Right ventricle myocardium inferior (tissue), 1 donor: ENCODE data around the gene DFFB. TPM values are rescaled to one million over a fixed set of nuclear protein-coding genes. Genes with fewer than 3 reads are reported as not detected.

Source experiments
- ATAC-seq: fragments of 200-7000 bp; cut with Tn5 transposase; one replicate; pipeline ENCODE4 v1.9.1; 2020; ENCODE audit warnings: mild to moderate bottlenecking, moderate library complexity
- DNase-seq: peaks from one replicate; pipeline ENCODE4 v3.0.0; 2021; ENCODE audit errors: missing footprints
- intact Hi-C: fragments of 100-400 bp; cut with DNase I; formaldehyde crosslinking; loops from one replicate; pipeline ENCODE4 v1.11.0; 2022
- total RNA-seq: library from RNA; stranded (reverse); fragmentation: NEBNext Ultra II Directional; extraction: Animal tissue kit (Norgen Biotek cat#: 25700); gene quantifications from one replicate; pipeline ENCODE4 v1.2.1, GENCODE V29; 2021
- donor health status: DM: no; HTN: yes; CAD: no; lungs with severe emphysema.

Gene DFFB
- total RNA-seq, 1 donor from 2014 or later: 3.3 TPM

GRCh38 chr1:3888301-3888700 lies 31.0 kb downstream of the DFFB start:
- DNase-seq (peak; percentile 34), ATAC-seq (no peak)
- intact Hi-C loops: no loop called here

DNA sequence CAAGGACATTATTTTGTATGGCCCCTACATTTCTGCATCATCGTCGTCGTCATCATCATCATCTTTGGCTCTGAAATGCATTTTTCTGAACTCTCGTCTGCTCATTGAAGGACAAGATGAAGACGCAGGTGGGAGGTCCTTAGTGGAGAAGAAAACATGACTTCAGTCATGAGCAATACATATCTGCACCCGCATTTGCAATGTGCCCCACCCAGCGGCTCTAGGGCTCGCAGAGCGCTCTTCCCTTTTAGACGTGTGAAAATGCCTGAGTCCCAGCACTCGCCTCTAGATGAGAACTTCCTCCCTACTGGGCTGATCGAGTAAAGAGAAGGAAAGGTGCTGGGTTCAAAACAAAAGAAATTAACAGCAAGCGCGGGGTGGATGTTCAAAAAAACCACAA lies 32.7 kb downstream of the DFFB start:
- intact Hi-C loops: no loop called here
- no peak for ATAC-seq
- DNase-seq: peak; percentile 27

GRCh38 chr1:3890389-3891328 lies 33.4 kb downstream of the DFFB start:
- intact Hi-C loops: no loop called here
- ATAC-seq: peak; percentile 15
- DNase-seq: peak; percentile 54

GRCh38 chr1:3891329-3891865 lies 34.1 kb downstream of the DFFB start:
- DNase-seq: peak; percentile 50
- no peak for ATAC-seq
- intact Hi-C loops: no loop called here

DNA sequence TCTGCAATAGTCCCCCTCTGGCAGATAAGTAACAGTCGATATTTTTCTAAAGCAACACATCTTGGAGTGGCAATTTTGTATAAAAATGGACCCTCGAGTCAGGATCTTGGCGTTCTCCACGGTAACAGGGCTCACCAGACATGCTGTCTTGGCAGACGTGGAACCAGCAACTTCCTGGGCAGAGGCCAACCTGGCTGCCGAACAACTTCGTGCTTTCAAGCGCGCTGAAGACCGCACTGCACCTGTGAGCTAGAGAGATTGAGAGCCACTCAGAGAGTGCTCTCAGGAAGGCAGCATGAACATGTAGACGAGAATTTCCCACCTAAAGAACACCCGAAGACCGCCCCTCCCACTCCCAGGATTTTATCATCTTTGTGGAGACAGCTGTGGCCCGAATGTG lies 35.5 kb downstream of the DFFB start:
- peak; percentile 69 for DNase-seq
- ATAC-seq: peak; percentile 37
- intact Hi-C loops: no loop called here

DNA sequence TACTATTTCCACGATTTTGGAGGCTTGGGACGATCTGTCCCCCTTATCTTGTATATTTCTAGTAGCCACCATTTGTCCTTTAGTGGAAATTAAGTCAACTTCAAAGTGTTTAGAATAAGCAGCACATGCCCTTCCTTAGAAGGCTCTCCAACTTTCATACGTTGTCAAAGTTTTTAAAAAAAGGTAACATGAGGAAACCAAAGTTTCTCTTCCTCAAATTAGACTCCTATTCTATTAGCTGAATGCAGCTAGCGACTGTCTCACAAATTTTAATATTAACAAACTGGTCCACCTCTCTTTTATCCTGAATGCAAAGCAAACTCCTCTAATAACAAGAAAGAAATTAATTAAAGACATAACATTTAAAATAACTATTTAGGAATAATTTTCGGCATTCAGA lies 35.9 kb downstream of the DFFB start:
- DNase-seq (no peak), ATAC-seq (no peak)
- intact Hi-C loops: no loop called here

GRCh38 chr1:3894626-3895278 lies 37.5 kb downstream of the DFFB start:
- ATAC-seq: no peak
- DNase-seq: peak; percentile 64
- intact Hi-C loops: loop anchor here (5.0 kb wide), 1 partner anchor 37 kb away; the partner anchor contains the start of genes CEP104 and DFFB

GRCh38 chr1:3895279-3895950 lies 38.1 kb downstream of the DFFB start:
- ATAC-seq: no peak
- DNase-seq: peak; percentile 34
- intact Hi-C loops: loop anchor here (5.0 kb wide), 1 partner anchor 38 kb away; the partner anchor contains the start of genes CEP104 and DFFB

DNA sequence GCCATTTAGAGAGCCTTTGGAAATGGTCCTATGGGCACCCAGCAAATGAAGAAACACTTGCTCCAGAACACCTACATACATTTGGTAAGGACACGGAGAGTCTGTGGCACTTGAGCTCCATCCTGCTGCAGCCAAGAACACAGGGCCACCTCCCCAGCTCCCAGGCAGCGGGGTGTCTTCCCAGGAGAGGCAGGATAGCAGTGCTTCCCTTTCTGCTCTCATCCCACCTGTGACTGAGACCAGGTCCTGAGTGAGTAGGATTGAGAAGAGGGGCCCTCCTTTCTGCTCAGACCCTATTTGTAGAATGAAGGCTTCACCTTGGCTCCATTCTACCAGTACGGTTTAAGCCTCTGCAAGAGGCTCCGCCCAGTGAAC lies 38.7 kb downstream of the DFFB start:
- peak; percentile 26 for DNase-seq
- no peak for ATAC-seq
- intact Hi-C loops: loop anchor here (5.0 kb wide), 1 partner anchor 39 kb away; the partner anchor contains the start of genes CEP104 and DFFB

DNA sequence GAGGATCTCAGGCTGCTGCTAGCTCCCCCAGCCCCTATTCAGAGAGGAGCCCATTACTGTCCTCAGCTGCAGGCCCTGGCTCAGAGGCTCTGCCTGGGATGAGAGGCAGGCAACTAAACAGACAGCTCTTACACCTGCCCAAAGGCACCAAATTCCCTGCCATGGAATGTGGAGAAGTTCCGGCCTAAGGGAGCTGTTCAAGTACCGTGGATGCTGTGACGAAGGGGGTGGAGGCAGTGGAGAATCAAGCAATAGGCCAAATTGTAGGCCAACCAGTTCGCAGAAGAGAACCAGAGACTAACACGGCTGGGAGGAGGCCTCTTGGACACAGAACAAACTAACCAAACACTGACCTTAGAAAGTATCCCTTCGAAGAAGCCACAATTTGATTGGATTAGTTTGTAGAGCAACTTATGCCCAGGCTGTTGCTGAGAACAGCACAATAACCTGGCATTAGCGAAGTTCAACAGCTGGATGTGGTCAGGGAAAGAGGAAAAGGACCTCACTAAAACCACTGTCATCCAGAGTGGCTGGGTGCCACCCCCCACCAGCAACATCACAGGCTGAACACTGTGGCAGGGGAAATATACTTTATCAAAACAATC lies 39.2 kb downstream of the DFFB start:
- ATAC-seq (no peak), DNase-seq (no peak)
- intact Hi-C loops: loop anchor here (5.0 kb wide), 1 partner anchor 39 kb away; the partner anchor contains the start of genes CEP104 and DFFB

GRCh38 chr1:3898475-3898735 lies 41.1 kb downstream of the DFFB start:
- intact Hi-C loops: loop anchor here (5.0 kb wide), 1 partner anchor 41 kb away; the partner anchor contains the start of genes CEP104 and DFFB
- ATAC-seq (no peak), DNase-seq (no peak)

DNA sequence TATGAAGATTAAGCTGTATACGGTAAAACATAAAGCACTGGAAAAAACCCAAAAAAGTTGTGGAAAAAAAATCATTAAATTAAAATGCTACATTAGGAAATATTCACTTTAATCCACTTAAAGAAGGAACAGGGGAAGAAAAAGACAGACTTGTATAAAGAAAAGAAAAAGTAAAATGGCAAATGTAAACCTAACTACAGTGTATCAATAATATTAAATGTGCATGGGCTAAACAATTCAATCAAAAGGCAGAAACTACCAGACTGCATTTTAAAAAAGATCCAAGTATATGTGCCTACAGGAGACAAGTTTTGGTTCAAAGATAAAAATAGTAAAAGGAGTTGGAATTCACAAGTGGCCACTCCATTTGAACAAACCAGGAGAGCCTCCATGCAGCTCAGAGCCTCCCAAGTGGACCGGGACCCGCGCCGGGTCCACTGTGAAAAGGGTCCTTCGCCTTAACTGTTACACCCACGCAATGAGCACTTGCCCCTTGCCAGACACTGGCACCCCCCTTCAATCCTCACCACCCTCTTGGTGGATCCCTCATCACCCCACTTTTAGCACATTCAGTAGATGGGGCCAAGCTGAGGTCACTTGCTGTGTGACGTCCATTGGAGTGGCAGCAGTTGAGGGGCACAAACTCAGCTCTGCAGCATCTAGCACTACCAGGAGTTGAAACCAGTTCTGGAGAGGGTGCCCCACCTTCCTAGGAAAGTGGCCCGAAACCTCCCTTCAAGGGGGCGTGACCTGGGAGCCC lies 41.9 kb downstream of the DFFB start:
- ATAC-seq: no peak
- DNase-seq: no peak
- intact Hi-C loops: loop anchor here (5.0 kb wide), 1 partner anchor 42 kb away; the partner anchor contains the start of genes CEP104 and DFFB

GRCh38 chr1:3899754-3900149 lies 42.5 kb downstream of the DFFB start:
- ATAC-seq (no peak), DNase-seq (no peak)
- intact Hi-C loops: loop anchor here (2.0 to 5.0 kb wide), 2 partner anchors 42 to 103 kb away; partner anchors contain the start of genes CEP104, DFFB and LRRC47

DNA sequence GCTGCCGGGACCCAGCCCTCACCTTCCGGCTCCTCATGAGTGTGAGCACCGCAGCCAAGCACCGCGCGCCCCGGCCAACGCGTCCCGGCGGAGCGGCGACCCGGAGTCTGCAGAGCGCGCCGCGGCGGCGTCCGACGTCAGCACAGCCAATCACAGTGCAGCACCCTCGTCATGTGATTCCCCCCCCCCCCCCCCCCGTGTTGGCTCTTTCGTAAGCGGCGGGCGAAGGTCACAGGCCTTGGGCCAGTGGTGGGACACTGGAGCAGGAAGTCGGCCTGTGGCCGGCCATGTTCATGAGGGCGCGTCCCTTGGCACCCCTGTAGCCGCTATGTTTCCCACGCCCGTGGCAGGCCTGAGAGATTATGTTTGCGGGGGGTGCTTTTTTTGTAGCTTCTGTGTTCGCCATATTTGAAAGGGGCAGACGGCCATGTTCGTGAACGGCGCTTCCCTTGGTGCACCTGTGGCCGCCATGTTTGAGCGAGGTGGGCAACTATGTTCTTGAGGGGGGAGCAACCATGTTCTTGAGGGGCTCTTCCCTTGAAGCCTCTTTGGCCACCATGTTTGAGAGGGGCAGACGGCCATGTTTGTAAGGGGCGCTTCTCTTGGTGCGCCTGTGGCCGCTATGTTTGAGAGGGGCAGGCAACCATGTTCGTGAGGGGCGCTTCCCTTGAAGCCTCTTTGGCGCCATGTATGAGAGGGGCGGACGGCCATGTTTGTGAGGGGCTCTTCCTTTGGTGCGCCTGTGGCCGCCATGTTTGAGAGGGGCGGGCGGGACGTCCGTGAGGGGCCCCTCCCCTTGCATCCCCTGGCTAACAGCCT lies 43.1 kb downstream of the DFFB start, which contains the start of gene C1orf174:
C1orf174 (minus strand) TSS at position 123 of the 819 bp plus-strand sequence; CDS start at position 37, 86 bp downstream.
- ATAC-seq: peak; percentile 92
- intact Hi-C loops: loop anchor here (2.0 kb wide), 1 partner anchor 104 kb away; the partner anchor contains the start of gene LRRC47
- peak; percentile 97 for DNase-seq

- peak; percentile 100 for DNase-seq
- ATAC-seq: peak; percentile 92
- intact Hi-C loops: loop anchor here (2.0 kb wide), 1 partner anchor 104 kb away; the partner anchor contains the start of gene LRRC47
These were observed 43.8 kb downstream of the DFFB start for GRCh38 chr1:3900969-3901529.

GRCh38 chr1:3902111-3902511 lies 44.8 kb downstream of the DFFB start:
- DNase-seq: peak; percentile 64
- intact Hi-C loops: no loop called here
- ATAC-seq: no peak
